GM18508 (cell line): ENCODE data around the gene CD300LG.
"Not testable (repeated sequence)": the region's sequence is repeated elsewhere in the genome, so short reads cannot be mapped to it uniquely, and the experiment has no call there.

ENCODE experiments used
- ATAC-seq: cut with Tn5 transposase; IDR thresholded peaks from one replicate; pipeline ENCODE4 v1.9.1; 2021; ENCODE audit warnings: moderate number of reproducible peaks; ENCODE audit not compliant: insufficient read depth, unreplicated experiment

CD300LG gene, protein sequence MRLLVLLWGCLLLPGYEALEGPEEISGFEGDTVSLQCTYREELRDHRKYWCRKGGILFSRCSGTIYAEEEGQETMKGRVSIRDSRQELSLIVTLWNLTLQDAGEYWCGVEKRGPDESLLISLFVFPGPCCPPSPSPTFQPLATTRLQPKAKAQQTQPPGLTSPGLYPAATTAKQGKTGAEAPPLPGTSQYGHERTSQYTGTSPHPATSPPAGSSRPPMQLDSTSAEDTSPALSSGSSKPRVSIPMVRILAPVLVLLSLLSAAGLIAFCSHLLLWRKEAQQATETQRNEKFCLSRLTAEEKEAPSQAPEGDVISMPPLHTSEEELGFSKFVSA

DNA sequence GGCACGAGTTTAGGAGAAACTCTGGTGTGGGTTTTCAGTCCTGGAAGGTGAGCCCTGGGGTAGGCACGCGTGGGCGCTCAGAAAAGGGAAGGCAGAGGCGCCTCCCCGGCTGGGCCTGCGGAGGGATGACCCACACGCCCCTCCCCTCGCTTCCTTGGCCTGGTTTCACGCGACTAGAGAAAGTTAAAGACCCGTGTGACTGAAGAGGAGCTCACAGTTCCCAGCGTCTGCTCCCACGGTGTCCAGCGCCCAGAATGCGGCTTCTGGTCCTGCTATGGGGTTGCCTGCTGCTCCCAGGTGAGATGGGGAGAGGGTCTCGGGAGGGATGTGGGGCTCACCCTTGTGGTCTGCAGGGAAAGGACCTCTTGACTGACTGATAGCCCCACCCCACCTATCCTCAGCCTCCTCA, at the start of gene CD300LG:
CD300LG (plus strand) TSS at position 214 of the 409 bp plus-strand sequence; CDS start at position 255, 41 bp downstream.
- no peak for ATAC-seq

DNA sequence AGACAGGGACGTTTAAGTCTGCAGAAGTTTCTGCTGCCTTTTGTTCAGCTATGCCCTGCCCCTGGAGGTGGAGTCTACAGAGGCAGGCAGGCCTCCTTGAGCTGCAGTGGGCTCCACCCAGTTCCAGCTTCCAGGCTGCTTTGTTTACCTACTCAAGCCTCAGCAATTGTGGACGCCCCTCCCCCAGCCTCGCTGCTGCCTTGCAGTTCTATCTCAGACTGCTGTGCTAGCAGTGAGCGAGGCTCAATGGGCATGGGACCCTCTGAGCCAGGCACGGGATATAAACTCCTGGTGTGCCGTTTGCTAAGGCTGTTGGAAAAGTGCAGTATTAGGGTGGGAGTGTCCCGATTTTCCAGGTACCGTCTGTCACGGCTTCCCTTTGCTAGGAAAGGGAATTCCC, 49.0 kb upstream of the CD300LG start:
- ATAC-seq, result not testable (repeated sequence)

DNA sequence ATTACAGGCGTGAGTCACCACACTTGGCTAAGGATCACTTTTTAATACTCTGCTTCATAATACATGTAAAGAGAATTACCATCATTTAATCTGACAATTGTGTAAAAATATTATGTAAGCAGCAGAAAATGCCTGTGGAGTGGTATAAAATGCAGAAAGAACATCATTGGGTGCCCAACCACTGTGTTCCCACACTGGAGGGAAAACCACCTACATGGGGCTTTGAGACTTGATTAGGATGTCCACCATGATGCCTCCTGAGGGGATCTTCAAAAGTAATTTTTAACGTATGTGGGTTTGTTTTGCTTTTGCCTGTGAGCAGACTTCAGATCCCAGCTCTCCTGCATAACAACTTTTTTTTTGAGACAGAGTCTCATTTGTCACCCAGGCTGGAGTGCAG, 47.9 kb upstream of the CD300LG start:
- ATAC-seq, result no peak

DNA sequence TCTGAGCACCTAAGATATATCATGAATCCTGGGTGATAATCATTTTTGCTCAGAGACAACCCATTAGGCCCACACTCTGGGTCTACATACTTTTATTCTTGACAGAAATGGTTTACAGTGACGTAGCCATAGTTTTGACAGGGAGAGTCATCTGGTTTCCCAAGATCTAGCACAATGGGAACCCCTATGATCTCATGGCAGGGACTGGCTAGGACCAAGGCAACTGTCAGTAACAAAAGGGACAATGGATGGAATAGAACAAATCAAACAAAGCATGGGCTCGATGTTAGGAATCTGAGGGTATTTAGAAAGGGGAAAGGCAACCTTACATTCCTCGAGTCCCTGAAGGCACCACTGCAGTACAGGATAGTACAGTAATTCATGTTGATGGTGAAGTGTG, 46.2 kb upstream of the CD300LG start:
- no peak for ATAC-seq

DNA sequence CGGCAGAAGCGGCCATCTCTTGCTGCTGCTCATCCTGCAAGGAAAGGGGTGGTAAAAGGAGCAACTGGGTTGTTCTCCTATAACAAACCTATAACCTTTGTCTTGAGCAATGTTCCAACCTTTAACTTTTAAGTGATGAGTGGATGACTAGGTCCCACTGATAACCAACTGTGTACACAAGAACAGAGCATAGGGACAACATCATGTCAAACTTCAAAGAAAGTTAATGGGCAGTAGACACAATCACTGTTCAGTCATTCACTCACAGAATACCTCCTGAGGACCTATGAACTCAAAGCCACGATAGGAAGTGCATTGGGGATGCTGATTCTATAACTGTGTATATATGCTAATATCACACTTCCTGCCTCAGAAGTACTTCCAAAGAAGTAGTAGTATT, 45.1 kb upstream of the CD300LG start:
- no peak for ATAC-seq

DNA sequence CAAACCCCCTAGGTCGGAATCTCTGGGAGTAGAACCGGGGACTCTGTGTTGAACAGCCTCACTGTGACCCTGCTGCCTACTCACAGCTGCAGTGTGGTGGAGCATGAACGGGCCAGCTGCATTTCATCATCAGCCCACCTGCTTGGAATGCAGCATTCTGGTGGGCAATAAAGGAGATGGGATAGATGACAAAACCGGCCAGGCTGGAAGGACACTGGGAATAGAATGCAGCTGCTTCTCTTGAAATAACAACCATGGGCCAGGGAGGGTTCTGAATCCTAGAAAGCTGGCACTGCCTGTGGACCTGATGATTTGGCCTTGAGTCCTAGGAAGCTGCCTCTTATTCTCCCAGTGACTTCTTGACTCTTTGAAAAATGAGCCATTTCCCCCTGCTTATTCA, 43.2 kb upstream of the CD300LG start:
- no peak for ATAC-seq

DNA sequence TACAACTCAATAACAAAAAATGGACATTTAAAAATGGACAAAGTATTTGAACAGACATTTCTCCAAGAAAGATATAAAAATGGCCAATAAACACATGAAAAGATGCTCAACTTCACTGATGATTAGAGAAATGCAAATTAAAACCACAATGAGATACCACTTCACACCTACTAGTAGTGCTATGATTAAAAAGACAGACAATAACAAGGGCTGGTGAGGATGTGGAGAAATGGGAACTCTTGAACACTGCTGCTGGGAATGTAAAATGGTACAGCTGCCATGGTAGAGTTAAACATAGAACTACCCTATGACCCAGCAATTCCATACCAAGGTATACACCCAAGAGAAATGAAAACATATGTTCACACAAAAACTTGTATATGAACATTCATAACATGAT, 41.9 kb upstream of the CD300LG start:
- no peak for ATAC-seq

DNA sequence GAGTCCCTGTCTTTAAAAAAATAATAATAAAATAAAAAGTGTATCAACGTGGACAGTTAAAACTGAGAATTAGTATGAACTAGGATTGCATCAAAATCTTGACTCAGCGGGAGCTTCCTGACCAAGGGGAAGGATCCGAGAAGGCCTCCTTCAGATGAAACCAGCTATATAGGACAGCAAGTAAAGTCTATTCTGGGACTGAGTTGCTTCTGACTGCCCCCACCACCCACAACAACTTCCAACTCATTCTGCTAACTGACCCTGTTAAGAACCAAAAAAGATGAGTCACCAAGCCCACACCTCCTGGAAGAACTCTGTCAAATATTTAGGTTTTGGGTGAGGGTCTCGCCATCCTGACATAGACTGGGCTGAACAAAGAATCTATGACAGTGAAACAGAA, 38.9 kb upstream of the CD300LG start:
- ATAC-seq, result no peak

DNA sequence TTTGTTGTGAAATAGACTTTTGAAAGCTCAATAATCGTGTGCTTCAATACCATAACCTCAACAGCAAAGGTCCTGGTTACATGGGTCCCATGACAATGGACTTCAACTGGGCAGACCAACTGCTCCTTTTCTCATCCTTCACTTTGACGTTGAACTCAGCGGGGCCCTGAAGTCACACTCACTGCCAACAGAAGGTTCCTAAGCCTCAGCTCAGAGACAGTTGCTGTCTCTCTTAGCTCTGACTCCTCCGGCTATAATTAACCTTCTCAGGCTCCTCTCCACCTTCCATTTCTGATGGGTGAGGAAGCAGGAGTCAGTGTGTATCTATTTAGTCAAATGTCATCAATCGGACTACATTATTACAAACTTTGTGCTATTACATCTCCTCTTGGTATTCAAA, 37.9 kb upstream of the CD300LG start:
- no peak for ATAC-seq

DNA sequence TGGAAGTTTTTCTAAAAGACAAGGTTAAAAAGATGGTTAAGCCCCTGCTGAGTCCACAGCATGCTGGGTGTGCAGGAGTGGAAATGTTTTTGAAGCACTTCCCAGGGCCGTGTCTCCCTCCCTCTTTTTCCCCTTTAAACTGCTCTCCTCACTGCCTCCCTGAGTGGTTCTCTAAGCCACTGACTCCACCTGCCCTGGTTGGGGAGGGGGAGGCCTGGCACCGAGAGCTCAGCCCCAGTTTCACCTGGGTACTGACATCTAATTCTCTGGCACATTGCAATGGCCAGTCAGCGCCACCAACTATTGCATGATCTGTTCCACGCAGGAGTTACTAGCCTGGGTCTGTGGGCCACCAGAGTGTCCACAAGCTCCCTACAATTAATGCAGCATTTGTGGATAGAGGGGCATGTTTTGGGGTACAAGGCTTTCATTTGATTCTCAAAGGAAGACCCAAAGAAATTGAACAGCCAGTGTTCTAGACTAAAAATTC, 36.7 kb upstream of the CD300LG start:
- no peak for ATAC-seq

DNA sequence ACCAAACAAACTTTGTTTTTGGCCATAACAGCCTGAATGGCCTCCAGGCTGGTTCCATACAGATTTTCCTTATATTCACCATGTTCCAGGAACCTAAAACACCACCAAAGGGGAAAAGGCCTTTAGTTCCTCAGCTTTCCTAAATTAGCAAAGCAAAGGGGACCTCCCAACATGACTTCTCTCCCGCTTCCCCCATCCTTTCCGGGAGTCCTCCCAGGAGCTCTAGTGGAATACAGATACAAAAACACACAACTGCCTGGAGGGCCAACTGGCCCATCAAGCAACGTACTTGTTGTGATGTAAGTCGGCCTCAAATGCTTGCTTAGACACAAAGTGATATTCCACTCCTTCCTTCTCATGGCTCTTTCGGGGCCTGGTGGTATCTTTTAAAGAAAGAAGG, 36.2 kb upstream of the CD300LG start:
- ATAC-seq, result no peak

DNA sequence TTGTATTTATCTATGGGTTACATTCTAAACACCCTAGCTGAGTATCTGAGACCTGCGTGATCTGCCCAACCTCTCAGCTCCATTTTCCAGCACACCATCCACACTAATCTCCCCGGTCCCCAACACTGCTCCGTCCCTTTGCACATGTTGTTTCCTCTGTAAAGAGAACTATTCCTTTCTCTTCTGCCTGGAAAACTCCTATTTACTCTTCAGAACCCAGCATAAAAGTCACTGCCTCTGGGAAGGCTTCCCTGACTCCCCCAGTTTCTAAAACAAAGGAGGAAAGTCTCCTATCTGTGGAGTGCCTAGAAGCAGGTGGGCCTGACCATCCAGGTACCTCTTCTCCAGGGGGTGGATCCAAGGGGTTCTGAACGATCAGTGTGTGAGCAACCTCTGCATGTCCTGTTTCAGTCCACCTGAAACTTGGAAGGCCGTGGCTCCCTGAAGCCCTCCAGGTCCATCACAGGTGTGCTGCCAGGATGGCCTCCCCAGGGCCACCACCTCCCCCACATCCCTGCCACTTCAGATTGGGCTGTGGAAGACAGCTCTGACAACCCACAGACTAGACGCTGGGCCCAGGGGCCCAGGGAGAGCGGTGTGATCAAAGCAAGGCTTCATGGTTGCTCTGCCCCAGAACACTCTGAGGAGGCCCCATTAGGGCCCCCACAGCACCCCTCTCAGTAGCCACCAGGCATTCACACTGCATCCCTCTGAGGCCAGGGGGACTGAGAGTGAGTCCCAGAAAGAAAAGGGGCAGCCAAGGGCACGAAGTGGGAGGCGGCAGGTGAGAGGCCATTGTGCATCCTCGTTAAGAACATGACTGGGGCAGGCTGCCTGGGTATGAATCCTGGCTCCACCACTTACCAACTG, 34.3 kb upstream of the CD300LG start:
- no peak for ATAC-seq

DNA sequence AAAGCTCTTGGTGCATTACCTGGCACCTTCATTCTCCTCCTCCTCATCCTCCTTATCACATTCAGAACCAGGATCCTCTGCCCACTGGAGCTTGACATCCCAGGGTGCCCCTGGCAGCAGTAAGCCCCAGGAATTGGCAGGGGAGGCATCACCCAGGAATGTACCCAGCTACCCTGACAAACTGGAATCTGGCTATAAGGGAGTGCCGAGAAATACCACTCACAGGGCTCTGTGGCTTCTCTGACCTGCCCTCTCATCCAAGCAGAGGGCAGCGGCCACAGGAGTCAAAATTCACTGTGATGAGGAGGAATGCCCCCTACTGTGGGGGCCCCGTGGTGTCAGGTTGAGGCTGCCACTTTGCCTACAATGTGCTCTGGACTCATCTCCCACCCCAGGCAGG, 33.6 kb upstream of the CD300LG start:
- ATAC-seq, result no peak

DNA sequence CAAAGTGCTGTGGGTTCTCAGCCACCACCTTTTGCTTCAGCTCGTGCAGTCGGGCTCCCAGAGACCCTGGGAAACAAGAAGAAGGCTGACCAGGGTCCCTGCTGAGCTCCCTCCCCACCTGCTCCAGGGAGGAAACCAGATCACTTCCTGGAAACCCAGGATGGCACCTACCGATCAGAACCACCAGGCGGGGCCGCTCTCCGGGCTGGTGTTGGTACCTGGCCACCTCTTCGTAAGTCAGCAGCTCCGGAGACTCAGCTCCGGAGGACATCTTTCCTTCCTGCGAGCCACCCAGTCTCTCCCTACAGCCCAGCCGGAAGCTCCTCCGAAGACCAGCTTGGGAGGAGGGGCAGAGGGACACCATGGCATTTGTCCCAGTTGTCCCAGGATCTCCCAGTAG, 33.0 kb upstream of the CD300LG start:
- no peak for ATAC-seq

DNA sequence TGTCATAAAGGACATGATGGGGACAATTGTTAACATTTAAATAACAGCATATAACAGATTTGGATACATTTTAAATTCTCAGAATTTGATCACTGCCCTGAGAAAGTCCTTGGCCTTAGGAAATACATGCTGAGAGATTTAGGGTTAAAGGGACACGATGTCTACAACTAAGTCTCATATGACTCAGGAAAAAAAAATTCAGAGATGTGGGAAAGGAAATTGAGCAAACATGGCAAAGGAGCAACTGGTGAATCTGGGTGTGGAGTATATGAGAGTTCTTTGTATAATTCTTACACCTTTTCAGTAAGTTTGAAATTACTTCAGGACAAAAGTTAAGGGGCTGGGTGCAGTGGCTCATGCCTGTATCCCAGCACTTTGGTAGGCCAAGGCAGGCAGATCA, 32.3 kb upstream of the CD300LG start:
- ATAC-seq, result no peak

DNA sequence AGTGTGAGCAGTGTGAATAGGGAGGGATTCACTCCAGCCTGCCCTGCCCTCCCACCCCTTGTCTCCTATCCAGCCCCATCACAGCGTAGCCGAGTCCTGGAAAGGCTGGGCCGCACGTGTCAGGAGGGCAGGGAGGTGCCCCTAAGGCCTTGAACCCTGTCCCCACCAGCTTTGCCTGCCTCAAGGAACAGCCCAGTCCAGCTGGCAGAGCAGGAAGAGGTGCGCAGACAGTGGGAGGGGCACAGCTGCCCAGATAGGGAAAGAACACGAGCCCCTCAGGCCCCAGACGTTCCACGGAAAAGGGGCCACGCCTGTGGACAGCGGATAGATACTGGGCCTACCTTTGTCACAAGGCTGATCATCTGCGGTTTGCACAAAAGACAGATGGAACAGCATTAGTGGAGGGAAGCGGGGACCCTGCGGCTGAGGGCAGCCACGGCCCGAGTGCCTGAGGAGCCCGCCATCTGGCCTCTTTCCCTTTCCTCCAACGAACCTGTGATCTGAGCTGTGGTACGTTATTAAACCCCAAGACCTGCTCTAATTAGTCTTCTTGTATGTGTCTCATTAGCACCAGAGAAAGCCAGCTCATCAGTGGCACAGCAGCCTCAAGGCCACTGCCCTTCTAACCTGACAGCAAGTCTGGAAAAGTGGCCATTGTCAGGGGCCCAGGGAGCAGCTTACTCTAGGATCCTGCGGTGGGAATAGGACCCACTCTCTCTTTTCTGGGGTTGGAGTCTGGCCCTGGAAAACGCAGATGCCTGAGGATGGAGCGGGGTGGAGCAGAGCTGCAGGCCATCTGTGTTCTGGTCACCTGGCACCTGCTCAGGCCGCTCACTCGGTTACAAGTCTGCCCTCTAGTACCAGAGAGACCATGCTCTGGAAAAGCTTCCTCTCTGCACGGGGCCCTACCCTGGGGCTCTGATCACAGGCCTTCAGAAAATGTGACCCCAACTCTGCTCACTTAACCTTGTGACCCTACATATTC, 30.3 kb upstream of the CD300LG start:
- no peak for ATAC-seq

DNA sequence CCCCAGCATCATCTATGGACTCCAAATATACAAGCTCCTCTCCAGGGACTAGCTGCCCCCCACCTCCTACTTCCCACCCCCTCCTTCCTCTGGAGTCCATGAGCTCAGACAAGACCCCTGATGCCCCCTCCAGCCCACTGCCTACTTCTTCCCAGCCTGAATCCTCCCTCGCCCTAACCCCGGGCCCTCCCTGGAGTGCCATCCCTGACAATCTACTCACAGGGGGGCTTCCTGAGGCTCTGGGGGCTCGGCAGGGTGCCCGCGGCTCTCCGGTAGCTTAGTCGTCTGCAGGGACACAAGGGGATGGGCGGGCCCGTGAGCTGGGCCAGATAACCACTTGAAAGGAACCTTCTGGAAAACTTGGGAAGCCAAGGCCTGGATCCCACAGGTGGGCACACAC, 29.1 kb upstream of the CD300LG start:
- ATAC-seq, result no peak

DNA sequence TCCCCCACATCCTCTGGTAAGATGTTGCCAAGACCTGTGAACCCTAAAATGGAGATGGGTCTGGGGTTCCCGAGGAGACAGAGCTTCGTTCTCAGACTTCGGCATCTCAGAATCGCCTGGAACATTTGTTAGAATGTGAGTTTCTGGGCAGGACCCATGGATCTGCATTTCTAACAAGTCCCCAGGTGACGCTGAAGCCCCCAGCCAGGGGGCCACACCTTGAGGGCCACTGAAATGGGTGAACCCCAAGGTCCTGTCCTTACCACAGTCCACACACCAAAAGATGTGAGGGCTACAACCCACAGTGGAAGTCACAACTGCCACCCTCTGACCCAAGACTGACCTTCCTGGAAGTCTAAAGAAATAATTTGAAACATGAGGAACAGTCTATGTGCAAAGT, 28.0 kb upstream of the CD300LG start:
- ATAC-seq, result no peak

DNA sequence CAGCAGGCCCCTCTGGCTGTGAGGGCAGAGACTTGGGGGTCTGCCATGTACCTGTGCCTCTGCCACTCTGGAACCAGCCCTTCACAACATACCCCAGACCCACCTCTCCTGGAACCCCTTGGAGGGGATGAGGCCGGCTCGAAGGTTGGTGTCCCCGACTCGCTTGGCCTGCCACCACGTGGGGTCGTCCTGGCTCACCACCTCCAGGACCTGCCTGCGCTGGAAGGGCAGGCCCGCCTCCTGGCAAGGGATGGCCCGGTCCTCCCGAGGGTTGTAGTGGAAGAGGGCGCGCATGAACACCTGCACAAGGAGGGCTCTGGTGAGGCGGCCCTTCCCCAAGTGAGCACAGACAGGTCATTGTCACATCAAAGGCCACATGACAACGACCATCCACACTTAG, 26.2 kb upstream of the CD300LG start:
- no peak for ATAC-seq

DNA sequence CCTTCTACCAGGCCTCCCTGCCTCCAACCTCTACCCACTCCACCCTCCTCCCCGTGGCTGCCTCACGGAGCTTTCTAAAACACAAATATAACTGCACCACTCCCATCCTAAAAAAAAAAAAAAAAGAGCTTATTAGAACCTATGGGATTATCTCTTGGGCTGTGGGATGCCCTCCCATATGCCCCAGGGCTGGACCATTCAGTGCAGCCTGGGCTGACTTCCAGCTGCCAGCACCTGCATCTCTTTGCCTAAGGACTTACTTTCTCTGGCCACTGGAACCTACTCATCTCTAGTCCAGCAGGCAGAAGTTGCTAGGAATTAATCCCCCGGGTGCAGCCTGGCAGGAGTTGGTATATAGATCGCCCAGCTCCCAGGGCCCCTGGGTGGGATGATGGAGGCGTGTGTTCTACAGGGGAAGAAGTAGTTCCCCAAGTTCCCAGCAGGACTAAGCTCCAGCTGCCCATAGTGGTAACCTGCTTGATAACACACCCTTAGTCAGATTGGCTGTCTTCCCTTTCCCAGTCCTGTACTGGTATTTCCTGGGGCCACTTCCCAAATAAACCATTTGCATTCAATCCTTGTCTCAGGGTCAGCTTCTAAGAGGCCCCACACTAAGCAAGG, 24.3 kb upstream of the CD300LG start:
- ATAC-seq, result no peak
